GM10847 (cell line): ENCODE data around the gene CTSW.

ENCODE experiments used
- POLR2A ChIP-seq: IDR thresholded peaks from 2 replicates; pipeline ENCODE4 v1.6.1; 2011; ENCODE audit not compliant: insufficient read length; ENCODE audit errors: extremely low read depth

The CTSW gene

DNA sequence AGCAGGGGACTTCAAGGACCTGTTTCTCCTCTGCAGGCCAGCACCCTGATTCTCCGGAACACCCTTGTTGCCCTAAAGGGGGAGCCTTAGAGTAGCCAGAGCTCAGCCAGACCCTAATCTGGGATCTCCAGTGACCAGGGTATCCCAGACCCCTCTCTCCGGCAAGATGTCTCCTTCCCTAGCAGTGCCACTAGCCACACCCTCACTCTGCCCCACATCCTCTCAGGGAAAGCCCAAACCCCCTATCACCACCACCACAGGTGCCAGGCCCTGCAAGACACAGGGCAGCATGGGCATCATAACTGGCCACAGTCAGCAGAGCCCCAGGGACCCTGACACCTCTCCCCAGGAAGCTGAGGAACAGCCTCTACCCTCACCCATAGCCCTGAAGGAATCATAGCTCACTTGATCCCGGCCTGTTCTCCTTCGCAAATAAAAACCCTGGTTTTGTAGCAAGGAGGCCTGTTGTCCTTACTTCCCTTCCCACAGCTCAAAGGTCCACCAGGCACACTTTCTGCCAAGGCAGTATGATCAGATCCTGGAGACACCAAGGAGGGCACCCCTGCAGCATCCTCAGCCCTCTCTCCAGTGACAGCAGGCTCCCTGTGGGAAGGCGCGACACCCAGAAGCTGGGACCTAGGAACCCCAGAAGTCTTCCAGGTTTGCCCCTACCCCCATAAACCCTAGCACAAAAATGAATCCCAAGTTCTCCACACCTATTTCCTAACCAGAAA, 26.2 kb upstream of the CTSW start:
- no peak for TF ChIP-seq POLR2A

DNA sequence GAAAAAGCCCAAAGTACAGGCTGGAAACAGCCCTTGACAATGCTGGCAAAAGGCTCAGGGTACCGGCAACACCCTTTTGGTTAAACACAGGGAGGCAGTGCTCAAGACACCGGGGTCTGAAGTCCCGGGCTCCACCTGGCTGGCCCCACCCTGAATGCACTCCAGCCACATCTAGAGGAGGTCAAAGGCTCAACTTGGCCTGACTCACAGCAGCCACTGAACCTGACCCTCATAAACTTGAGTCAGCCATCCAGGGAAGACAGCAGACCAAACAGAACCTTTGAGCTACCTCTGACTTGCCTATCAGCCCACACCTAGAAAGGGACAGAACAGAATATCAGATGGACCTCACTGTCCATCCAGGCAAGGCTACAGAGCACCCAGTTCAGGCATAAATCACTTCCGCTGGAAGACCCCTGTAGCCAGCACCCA, 25.5 kb upstream of the CTSW start:
- TF ChIP-seq POLR2A: no peak

DNA sequence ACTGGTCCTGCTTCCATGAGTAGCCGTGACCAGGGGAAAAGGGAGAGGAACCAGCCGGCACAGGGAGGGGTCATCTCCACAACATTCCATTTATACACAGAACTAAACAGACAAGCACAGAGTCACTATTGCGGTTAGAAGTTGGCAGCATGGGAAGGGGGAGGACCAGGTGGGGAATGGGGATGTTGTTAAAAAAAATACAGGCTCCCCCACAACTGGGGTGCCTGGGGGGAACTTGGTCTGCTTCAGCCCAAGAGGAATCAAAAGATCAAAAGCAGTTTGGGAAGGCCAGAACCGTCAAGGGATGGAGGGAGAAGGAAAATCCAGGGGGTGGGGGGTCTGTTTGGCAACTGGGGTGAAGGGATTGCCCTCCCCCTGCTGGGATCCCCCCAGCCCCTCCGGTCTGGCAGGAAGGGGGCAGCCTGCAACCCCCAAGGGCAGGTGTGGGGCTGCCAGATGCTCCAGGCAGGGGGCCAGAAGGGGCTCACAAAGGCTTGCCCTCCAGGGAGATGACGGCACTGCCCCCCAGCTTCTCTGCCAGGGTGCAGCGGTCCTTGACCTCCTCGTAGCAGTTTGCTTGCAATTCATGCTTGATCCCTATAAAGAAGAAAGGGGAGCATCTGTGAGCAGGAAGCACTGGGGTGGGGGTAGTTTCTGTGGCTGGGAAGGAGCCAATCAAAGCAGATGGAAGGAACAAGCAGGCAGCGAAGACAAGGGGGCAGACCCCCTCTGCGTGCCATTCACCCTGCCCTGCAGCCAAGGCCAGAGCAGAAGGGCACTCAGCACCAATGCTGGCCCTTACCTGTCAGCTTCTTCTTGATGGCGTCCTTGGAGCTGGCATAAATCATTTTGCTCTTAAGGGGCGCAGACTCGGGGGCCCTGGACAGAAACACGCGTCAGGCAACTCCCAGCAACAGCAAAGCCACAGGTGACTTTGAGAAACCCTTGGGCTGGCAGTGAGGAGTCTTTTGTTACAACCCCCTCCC, 24.5 kb upstream of the CTSW start:
- TF ChIP-seq POLR2A: no peak

DNA sequence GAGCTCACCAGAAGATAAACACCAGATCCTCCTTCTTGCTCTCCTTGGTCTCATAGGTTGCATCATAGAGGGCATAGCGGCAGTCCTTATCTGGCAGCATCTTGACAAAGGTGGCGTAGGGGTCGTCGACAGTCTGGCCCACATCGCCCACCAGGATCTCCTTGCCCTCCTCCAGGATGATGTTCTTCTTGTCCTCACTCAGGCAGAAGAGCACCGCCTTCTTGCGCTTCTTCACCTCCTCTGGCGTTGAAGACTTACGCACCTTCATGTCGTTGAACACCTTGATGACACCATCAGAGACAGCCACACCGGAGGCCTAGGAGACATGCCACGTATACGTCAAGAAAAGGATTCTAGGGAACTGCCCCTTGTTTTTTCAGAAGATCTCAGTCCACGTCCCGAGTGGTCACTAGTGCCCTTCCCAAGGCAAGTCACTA, 23.7 kb upstream of the CTSW start:
- TF ChIP-seq POLR2A: no peak

DNA sequence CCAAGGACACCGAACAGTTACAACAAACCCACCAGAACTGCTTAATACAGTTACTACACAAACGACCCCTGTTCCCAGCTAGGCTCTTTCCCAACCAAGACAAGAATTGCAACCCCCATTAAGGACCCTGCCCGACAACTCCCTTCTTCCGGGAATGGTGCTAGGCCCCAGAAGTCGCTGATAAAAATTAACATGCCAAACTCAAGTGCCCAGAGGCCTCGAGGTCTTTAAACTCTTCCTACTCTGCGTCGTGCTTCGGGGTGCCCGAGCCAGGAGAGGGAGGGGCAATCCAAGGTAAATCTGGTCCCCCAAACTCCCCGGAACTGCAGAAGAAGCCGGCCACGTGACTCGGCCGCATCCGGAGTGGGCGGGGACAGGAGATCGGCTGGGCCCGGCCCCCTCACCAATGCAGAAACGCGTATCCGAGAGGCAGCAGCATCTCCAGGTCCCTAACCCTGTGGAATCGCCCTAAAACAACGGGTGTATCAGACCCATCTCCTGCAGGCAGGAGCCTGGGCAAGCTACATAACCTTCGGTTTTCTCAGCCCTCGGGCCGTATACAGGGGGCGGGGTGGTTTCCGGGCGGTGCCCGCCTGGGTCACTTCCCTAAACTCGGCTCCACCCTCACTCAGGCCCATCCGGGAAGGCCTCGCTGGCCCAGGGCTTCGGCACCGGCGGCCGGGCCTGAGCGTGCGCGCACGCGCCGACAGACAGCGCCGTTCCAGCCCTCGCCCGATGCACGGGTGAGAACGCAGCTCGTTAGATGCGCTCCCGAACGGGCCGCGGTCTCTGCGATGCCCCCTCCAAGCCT, 22.7 kb upstream of the CTSW start:
- TF ChIP-seq POLR2A: peak; percentile 48

DNA sequence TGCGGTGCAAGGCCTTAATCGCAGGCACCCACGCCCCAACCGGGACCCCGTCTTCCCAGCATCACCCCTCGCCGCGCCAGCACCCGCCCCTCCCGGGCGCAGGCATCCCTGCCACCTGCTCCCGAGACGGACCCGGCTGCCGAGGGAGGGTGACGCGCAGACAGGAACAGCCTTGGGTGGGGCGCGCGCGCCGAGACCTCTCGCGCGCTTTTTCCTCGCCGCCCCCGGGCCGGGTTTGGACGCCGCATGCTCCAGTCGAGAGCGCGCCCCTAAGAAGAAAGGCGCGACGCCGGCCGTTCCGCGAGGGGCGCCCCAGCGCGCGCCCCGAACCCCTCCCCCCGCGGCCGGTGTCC, 22.2 kb upstream of the CTSW start:
- no peak for TF ChIP-seq POLR2A

DNA sequence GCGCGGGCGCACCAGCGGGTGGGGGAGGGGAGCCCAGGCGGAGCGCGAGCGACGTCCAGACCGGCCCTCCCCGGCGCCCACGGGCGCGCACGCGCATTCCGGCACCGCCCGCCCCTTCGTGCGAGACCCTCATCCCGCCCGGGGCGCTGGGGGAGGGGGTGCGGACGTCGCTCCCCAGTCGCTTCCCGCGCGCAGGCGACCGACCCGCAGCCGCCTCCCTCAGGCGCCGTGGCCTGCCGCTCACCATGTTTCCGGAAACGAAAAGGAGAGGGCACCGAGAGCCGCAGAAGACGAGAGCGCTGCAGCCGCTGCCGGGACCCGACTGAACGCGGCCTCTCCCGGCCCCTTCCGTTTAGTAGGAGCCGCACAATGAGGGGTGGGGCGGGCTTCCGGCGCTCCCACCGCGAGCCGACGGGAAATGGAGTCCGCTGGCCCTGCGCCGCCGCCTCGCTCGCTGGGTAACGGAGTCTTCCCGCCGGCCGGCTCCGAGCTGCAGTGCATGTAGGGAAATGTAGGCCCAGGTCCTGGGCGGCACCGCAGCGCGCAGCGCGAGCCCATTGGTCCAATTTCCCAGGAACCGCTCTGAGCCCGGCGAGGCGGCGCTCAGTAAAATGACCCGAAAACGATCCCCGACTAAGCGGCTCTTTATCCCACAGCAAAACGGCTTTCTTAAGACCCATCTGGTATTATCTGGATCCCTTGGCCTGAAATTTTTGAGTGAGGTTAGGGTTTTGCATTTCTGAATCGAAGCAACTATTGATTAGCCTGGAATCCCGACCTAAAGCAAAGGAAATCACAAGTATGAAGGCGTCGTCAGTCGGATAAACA, 21.6 kb upstream of the CTSW start, which contains the start of gene CFL1:
Gene CFL1 (minus strand): TSS at position 328 of the 828 bp plus-strand sequence. CDS start 81 bp downstream, at position 247.
- TF ChIP-seq POLR2A: peak; percentile 99

DNA sequence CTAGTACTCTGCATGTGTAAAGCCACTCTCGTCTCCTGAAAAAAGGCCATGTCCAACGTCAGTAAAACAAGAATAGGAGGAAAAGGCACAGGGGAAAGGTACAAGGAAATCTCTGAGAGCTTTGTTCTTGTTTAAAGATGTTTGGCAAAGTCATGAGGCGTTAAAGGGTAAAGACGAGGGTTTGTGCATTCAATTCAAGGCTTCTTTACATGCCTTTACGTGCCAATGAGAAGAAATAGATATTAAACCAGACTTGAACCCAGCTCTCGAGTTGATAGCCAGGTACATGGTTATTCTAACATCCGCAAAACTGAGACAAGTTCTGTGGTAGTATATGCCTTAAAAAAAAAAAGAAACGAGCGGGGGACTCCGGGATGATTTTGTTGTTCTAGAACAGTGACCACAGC, 21.0 kb upstream of the CTSW start:
- TF ChIP-seq POLR2A: no peak

DNA sequence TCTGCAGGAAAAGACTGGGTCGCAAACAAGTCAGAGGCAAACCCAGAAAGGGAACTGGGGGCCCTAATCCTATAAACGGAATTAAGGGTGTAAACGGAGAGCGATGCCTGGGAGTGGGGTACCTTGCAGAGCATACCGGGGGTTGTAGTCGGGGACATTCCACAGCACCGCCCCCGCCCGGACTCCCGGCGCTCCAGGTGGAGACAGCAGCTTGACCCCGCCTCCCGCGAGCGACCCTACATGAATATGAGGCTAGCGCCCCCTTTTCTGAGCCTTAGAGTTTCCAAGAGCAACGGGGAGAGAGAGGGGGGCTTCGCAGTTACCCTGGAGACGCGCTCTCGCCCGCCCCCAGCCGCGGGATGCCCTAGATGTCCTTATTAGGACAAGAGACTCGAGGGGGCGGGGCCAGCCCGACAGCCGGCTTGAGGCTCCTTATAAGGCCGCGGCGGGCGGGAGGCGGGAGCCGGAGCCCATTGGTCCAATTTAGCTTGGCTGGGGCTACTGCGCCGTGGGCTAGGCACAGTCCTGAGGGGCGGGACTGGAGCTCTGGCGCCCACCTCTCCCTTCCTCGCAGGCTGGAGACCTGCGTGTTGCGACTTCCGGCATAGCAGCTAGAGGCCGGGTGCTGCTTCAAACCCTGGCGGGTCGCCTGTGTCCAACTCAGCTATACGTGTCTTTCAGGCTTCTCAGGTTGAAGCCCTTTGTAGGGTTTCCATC, 20.4 kb upstream of the CTSW start:
- peak; percentile 96 for TF ChIP-seq POLR2A

DNA sequence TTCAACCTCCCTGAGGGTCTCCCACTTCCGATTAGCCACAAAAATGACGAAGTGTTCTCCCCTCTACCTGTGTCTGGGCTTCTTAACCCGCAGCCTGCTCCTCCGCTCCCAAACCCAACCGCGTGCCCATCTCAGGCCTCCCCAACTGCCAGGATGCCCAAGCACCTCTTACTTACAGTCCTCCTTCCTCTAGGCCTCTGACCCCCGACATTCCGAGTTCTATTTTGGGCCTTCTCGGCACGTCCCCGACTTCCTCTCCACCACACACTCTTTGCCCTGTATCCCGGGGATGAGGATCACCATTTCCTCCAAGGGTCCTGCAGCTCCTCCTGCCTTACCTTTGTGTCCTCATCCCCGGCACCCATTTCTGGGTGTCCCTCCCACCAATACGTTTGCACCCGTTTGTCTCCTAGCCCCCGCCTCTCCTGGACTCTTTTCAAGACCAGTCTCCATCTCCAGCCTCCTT, 19.8 kb upstream of the CTSW start:
- TF ChIP-seq POLR2A: no peak

DNA sequence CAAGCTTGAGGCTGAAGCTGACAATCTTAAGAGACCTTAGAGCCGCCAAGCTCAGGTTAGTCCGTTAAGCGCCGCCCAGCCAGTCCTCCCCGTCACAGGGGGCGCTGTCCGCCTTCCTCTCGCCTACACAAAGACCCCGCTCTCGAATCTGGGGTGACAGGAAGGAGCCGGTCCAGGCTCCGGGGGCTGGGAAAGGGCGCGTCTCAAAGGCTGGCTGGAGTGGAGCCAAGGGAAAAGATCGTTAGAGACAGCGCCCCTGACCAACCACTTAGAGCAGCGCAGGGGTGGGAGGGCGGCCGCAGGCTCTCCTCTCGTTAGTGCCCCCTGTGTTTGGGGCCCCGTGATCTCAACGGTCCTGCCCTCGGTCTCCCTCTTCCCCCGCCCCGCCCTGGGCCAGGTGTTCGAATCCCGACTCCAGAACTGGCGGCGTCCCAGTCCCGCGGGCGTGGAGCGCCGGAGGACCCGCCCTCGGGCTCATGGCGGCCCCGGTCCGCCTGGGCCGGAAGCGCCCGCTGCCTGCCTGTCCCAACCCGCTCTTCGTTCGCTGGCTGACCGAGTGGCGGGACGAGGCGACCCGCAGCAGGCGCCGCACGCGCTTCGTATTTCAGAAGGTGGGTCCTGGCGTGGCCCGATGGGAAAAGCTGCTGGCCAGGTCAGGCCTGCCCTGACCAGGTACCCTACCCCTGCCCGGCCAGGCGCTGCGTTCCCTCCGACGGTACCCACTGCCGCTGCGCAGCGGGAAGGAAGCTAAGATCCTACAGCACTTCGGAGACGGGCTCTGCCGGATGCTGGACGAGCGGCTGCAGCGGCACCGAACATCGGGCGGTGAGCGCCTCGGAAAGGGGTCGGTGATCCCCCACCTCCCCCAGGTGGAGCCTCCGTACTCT, 19.1 kb upstream of the CTSW start, which contains the start of gene MUS81:
Gene MUS81 (plus strand): TSS at position 156 of the 887 bp plus-strand sequence. CDS start 321 bp downstream, at position 477.
- TF ChIP-seq POLR2A: peak; percentile 64

DNA sequence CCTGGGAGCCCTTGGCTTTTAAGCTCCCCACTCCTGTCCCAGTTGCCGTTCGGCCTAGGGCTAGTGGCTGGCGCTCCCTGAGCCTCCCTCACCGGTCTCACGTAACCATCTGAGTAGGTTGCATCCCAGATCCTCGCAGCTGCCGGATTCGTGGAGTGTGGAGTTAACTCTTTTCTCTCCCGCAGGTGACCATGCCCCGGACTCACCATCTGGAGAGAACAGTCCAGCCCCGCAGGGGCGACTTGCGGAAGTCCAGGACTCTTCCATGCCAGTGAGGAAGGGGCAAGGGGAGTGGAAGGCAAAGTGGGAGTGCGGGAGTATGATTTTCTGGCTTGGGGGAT, 18.5 kb upstream of the CTSW start:
- TF ChIP-seq POLR2A: no peak
